ENCODE measurements around the gene SETDB2. TPM values are rescaled to one million over a fixed set of nuclear protein-coding genes. Genes with fewer than 3 reads are reported as not detected.

The SETDB2 gene
- total and polyA plus RNA-seq, 7 experiments from 2014 or later = 14.3 to 30.0 (median 20.3) TPM

DNA sequence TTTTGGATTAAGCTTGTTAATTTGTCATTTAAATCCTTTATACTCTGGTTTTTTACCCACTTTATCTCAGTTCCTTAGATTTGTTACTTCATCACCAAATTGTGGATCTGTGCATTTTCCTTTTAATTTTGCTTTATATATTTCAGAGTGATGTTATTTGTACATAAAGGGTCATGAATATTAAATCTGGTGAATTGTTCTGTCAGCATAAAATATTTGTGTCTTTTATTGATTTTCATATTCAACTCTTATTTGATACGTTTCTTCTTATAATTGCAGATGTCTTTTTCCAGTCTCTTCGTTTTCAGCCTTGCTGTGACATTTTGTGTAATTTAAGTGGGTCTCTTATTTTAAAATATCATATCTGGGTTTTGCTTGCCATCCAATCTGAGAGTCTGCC lies 4.7 kb downstream of the SETDB2 start:
- H3K27me3 ChIP-seq (ENCODE audit: control insufficient read depth in 2 of 2, insufficient read depth in 2 of 2, low read length in 2 of 2) = no peaks in the 10 kb centered on the region
- CTCF ChIA-PET = no interaction called here
- POLR2A ChIA-PET = interaction anchor here (1.4 kb wide), 1 partner anchor 47 kb away, joined by 6 read pairs; the partner anchor contains the start of gene PHF11
- Mint-ChIP-seq H3K27ac (peak overlapping the region in 7 of 9 donors; percentile 47 to 99 (median 62)), H3K4me3 (peak overlapping the region in 6 of 10 donors; percentile 2 to 95 (median 48)), H3K36me3 (peaks cover 0 to 31% (median 23%) of the 10 kb centered on the region in 5 donors), H3K4me1 (peaks cover 43 to 74% (median 66%) of the 10 kb centered on the region in 7 donors), H3K27me3 (no peaks in the 10 kb centered on the region), H3K9me3 (peaks cover 0 to 2% (median 0%) of the 10 kb centered on the region in 11 donors)
- intact Hi-C loops (cut with micrococcal nuclease) = loop anchor here in 1 of 2 donors (5.0 to 10.0 kb wide), 6 partner anchors 244 to 1446 kb away; partner anchors contain the start of genes CYSLTR2, EBPL, MED4 and RCBTB2
- H3K36me3 ChIP-seq (ENCODE audit: control insufficient read depth in 2 of 3, insufficient read depth in 3 of 3, low read length in 3 of 3) = peaks cover 0 to 4% (median 0%) of the 10 kb centered on the region in 3 experiments
- H3K4me1 ChIP-seq (ENCODE audit: control insufficient read depth in 2 of 2, insufficient read depth in 2 of 2, low read length in 2 of 2) = peaks cover 15 to 37% of the 10 kb centered on the region in 2 donors
- no peaks in the 10 kb centered on the region for H3K9me3 ChIP-seq (ENCODE audit: control insufficient read depth in 2 of 3, low read length in 3 of 3)
- ATAC-seq (no peak), DNase-seq (no peak)
- no peak overlapping the region for H3K27ac ChIP-seq (ENCODE audit: low read depth, low read length)
- H3K4me3 ChIP-seq (ENCODE audit: low read length) = no peak overlapping the region

DNA sequence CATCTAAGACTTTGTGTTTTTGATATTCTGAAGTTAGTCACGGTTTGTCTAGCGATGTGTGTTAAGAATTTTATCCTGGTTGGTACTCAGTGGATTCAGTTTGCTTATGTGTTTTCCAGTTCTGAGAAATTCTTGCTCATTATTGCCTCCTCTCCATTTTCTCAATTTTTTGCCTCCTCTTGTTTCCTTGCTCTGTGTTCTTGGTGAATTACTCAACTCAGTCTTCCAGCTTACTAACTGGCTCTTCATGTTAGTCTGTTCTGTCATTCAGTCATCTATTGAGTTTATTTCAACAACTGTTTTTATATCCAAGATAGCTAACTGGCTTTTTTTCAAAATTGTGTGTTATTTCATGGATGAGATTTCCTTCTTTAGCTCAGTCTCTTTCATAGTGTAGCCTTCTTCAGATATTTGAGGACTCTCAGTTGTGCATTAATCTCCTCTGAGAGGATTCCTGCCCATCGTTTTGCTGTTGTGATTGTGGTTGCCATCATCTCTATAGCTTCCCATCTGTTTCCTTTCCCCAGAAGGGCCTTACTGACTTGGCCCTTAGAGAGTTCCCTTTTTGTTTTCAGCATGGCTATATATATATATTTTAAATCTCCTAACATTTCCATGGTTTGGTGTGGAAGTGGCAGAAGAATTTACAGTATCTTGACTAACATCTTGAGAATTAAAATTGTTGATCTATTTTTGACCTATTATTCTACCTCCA lies 6.2 kb downstream of the SETDB2 start:
- ChIA-PET CTCF (no interaction called here), POLR2A (interaction anchor here (1.0 kb wide), 1 partner anchor 46 kb away, joined by 3 read pairs; the partner anchor contains the start of gene PHF11)
- intact Hi-C loops (cut with micrococcal nuclease) = no loop called here
- ATAC-seq = no peak
- peaks cover 0 to 30% (median 27%) of the 10 kb centered on the region in 5 donors for H3K36me3 Mint-ChIP-seq
- H3K27ac Mint-ChIP-seq = peak overlapping the region in 5 of 9 donors; percentile 25 to 99 (median 36)
- peaks cover 49 to 82% (median 68%) of the 10 kb centered on the region in 7 donors for H3K4me1 Mint-ChIP-seq
- no peak overlapping the region for H3K27ac ChIP-seq (ENCODE audit: low read depth, low read length)
- H3K9me3 ChIP-seq (ENCODE audit: control insufficient read depth in 2 of 3, low read length in 3 of 3) = no peaks in the 10 kb centered on the region
- H3K4me3 Mint-ChIP-seq = peak overlapping the region in 4 of 10 donors; percentile 10 to 95 (median 38)
- no peaks in the 10 kb centered on the region for H3K9me3 Mint-ChIP-seq
- no peaks in the 10 kb centered on the region for H3K27me3 ChIP-seq (ENCODE audit: control insufficient read depth in 2 of 2, insufficient read depth in 2 of 2, low read length in 2 of 2)
- H3K27me3 Mint-ChIP-seq = no peaks in the 10 kb centered on the region
- no peak for DNase-seq
- H3K36me3 ChIP-seq (ENCODE audit: control insufficient read depth in 2 of 3, insufficient read depth in 3 of 3, low read length in 3 of 3) = peaks cover 0 to 4% (median 0%) of the 10 kb centered on the region in 3 experiments
- H3K4me1 ChIP-seq (ENCODE audit: control insufficient read depth in 2 of 2, insufficient read depth in 2 of 2, low read length in 2 of 2) = peaks cover 15 to 45% of the 10 kb centered on the region in 2 donors
- H3K4me3 ChIP-seq (ENCODE audit: low read length) = no peak overlapping the region

DNA sequence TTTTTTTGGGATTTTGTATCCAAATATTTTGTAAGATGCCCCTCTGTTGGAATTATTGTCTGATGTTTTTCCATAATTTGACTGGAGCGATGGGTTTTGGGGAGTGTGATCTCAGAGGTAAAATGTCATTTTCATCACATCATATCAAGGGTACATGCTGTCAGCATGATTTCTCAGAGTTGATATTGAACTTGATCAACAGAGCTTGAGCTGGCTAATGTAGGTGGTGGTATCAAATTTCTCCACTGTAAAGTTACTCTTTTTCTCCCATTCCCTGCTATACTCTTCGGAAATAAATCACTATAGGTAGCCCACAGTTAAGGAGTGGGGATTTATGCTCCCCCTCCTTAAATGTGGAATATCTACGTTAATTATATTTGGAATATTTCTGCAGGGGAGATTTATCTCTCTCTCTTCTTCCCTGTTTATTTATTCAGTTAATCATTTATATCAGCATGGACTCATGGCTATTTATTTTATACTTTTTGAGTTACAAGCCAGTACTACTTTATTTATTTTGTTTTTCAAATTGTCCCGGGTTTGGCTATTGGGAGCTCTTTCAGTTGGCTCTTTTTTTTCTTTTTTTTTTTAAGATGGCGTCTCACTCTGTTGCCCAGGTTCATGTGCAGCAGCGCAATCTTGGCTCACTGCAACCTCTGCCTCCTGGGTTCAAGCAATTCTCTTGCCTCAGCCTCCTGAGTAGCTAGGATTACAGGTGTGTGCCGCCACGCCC lies 8.8 kb downstream of the SETDB2 start:
- ChIA-PET CTCF (no interaction called here), POLR2A (interaction anchor here (3.9 kb wide), 1 partner anchor 9 kb away, joined by 25 read pairs; the partner anchor contains the start of genes CAB39L and SETDB2)
- H3K4me3 Mint-ChIP-seq = no peak overlapping the region
- H3K27ac Mint-ChIP-seq = peak overlapping the region in 1 of 9 donors; percentile 12
- H3K4me1 ChIP-seq (ENCODE audit: control insufficient read depth in 2 of 2, insufficient read depth in 2 of 2, low read length in 2 of 2) = peaks cover 7 to 33% of the 10 kb centered on the region in 2 donors
- peaks cover 0 to 4% (median 0%) of the 10 kb centered on the region in 3 experiments for H3K36me3 ChIP-seq (ENCODE audit: control insufficient read depth in 2 of 3, insufficient read depth in 3 of 3, low read length in 3 of 3)
- no peaks in the 10 kb centered on the region for H3K9me3 ChIP-seq (ENCODE audit: control insufficient read depth in 2 of 3, low read length in 3 of 3)
- no peaks in the 10 kb centered on the region for H3K27me3 Mint-ChIP-seq
- intact Hi-C loops (cut with micrococcal nuclease) = no loop called here
- DNase-seq (no peak), ATAC-seq (no peak)
- peaks cover 36 to 65% (median 49%) of the 10 kb centered on the region in 7 donors for H3K4me1 Mint-ChIP-seq
- no peaks in the 10 kb centered on the region for H3K27me3 ChIP-seq (ENCODE audit: control insufficient read depth in 2 of 2, insufficient read depth in 2 of 2, low read length in 2 of 2)
- no peak overlapping the region for H3K27ac ChIP-seq (ENCODE audit: low read depth, low read length)
- H3K9me3 Mint-ChIP-seq = no peaks in the 10 kb centered on the region
- no peak overlapping the region for H3K4me3 ChIP-seq (ENCODE audit: low read length)
- peaks cover 0 to 39% (median 27%) of the 10 kb centered on the region in 5 donors for H3K36me3 Mint-ChIP-seq

DNA sequence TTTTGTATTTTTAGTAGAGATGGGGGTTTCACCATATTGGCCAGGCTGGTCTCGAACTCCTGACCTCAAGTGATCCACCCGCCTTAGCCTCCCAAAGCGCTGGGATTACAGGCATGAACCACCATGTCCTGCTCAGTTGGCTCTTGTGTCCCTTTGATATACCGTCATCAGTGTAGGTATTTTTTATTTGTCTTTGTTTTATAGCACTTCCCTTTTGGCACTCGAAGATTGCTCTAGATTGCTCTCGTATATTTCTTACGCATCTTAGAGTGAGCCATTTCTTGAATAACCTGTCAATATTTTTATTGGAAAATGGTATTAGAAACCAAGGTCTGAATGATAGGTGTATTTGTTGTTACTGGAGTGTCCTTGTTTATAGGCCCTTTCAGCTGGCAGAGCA lies 9.4 kb downstream of the SETDB2 start:
- no peaks in the 10 kb centered on the region for H3K9me3 ChIP-seq (ENCODE audit: control insufficient read depth in 2 of 3, low read length in 3 of 3)

DNA sequence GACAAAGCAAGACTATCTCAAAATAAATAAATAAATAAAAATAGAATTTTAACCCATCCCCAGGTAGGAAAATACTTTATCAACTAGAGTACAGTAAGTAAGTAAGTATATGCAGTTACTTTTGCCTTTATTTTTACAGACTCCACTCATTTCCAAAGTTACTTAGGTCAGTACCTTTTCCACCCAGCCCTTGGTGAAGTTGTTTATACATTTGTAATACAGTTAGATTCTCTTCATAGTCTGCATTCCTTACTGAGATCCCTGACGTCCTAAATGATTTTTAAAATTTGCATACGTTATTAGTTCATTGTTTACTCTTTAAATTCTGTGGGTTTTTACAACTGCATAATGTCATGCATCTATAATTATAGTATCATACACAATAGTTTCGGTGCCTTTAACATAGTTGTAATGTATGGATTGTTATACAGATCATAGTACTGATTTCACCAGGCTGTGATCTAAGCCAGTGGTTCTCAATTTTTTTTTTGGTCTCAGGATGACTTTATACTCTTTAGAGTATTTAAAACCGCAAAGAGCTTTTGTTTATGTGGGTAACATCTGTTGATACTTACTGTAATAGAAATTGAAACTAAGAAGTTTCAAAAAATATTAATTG lies 10.4 kb downstream of the SETDB2 start:
- intact Hi-C loops (cut with micrococcal nuclease) = loop anchor here (1.0 to 2.0 kb wide), 2 partner anchors 10 to 14 kb away; partner anchors contain the start of genes CAB39L (in 2 of the 2) and SETDB2 (in 2 of the 2)
- H3K4me1 Mint-ChIP-seq = peaks cover 26 to 49% (median 33%) of the 10 kb centered on the region in 7 donors

More for the DNA sequence above, 9.4 kb downstream of the SETDB2 start:
- ATAC-seq = no peak
- H3K27ac Mint-ChIP-seq = no peak overlapping the region
- no peaks in the 10 kb centered on the region for H3K27me3 Mint-ChIP-seq
- ChIA-PET CTCF (no interaction called here), POLR2A (interaction anchor here (3.9 kb wide), 1 partner anchor 9 kb away, joined by 25 read pairs; the partner anchor contains the start of genes CAB39L and SETDB2)
- peaks cover 32 to 59% (median 43%) of the 10 kb centered on the region in 7 donors for H3K4me1 Mint-ChIP-seq
- Histone ChIP-seq H3K27me3 (ENCODE audit: control insufficient read depth in 2 of 2, insufficient read depth in 2 of 2, low read length in 2 of 2) (no peaks in the 10 kb centered on the region), H3K27ac (ENCODE audit: low read depth, low read length) (no peak overlapping the region), H3K36me3 (ENCODE audit: control insufficient read depth in 2 of 3, insufficient read depth in 3 of 3, low read length in 3 of 3) (peaks cover 0 to 4% (median 0%) of the 10 kb centered on the region in 3 experiments), H3K4me3 (ENCODE audit: low read length) (no peak overlapping the region), H3K4me1 (ENCODE audit: control insufficient read depth in 2 of 2, insufficient read depth in 2 of 2, low read length in 2 of 2) (peaks cover under 1 to 27% of the 10 kb centered on the region in 2 donors)
- intact Hi-C loops (cut with micrococcal nuclease) = no loop called here
- DNase-seq = no peak
- peaks cover 0 to 44% (median 30%) of the 10 kb centered on the region in 5 donors for H3K36me3 Mint-ChIP-seq
- no peaks in the 10 kb centered on the region for H3K9me3 Mint-ChIP-seq
- H3K4me3 Mint-ChIP-seq = no peak overlapping the region

More for the DNA sequence above, 10.4 kb downstream of the SETDB2 start:
- H3K27ac Mint-ChIP-seq = peak overlapping the region in 2 of 9 donors; percentile 31 to 54
- H3K27ac ChIP-seq (ENCODE audit: low read depth, low read length) = no peak overlapping the region
- H3K4me3 ChIP-seq (ENCODE audit: low read length) = no peak overlapping the region
- H3K36me3 Mint-ChIP-seq = peaks cover 0 to 43% (median 25%) of the 10 kb centered on the region in 5 donors
- H3K27me3 ChIP-seq (ENCODE audit: control insufficient read depth in 2 of 2, insufficient read depth in 2 of 2, low read length in 2 of 2) = no peaks in the 10 kb centered on the region
- CTCF ChIA-PET = interaction anchor here (0.8 kb wide), 1 partner anchor 10 kb away, joined by 3 read pairs; no protein-coding TSS in a partner anchor
- POLR2A ChIA-PET = interaction anchor here (0.8 to 3.9 kb wide), 2 partner anchors 10 to 14 kb away, joined by 3 to 25 read pairs; partner anchors contain the start of genes CAB39L and SETDB2
- H3K4me1 ChIP-seq (ENCODE audit: control insufficient read depth in 2 of 2, insufficient read depth in 2 of 2, low read length in 2 of 2) = peaks cover 0 to 20% of the 10 kb centered on the region in 2 donors
- no peaks in the 10 kb centered on the region for H3K9me3 ChIP-seq (ENCODE audit: control insufficient read depth in 2 of 3, low read length in 3 of 3)
- H3K9me3 Mint-ChIP-seq = no peaks in the 10 kb centered on the region
- peaks cover 0 to 4% (median 0%) of the 10 kb centered on the region in 3 experiments for H3K36me3 ChIP-seq (ENCODE audit: control insufficient read depth in 2 of 3, insufficient read depth in 3 of 3, low read length in 3 of 3)
- H3K4me3 Mint-ChIP-seq = peak overlapping the region in 4 of 10 donors; percentile 9 to 33 (median 15)
- DNase-seq (no peak), ATAC-seq (peak; percentile 50)
- no peaks in the 10 kb centered on the region for H3K27me3 Mint-ChIP-seq
